Sciatic nerve (tissue), 2 donors: ENCODE data around the gene TTC7B. TPM values are rescaled to one million over a fixed set of nuclear protein-coding genes. Genes with fewer than 3 reads are reported as not detected.

Source experiments
- ATAC-seq: fragments of 200-7000 bp; cut with Tn5 transposase; one replicate; pipeline ENCODE4 v1.9.1; 2020; ENCODE audit warnings: mild to moderate bottlenecking, moderate library complexity
- DNase-seq: peaks from one replicate; pipeline ENCODE4 v3.0.0-alpha.2; 2020; ENCODE audit warnings: low spot score
- intact Hi-C: fragments of 100-400 bp; cut with DNase I; formaldehyde crosslinking; loops from one replicate; pipeline ENCODE4 v1.14.2; 2022
- total RNA-seq: library from RNA; stranded (reverse); fragmentation: NEBNext Ultra II Directional; extraction: Animal tissue kit (Norgen Biotek cat#: 25700); gene quantifications from one replicate; pipeline ENCODE4 v1.2.1, GENCODE V29; 2021
- donor health status: DM: no; HTN: no; CAD: no.
- donor health status: DM: no; HTN: no; CAD: no.

The TTC7B gene
- total RNA-seq, 1 donor from 2014 or later, result 41.4 TPM

DNA sequence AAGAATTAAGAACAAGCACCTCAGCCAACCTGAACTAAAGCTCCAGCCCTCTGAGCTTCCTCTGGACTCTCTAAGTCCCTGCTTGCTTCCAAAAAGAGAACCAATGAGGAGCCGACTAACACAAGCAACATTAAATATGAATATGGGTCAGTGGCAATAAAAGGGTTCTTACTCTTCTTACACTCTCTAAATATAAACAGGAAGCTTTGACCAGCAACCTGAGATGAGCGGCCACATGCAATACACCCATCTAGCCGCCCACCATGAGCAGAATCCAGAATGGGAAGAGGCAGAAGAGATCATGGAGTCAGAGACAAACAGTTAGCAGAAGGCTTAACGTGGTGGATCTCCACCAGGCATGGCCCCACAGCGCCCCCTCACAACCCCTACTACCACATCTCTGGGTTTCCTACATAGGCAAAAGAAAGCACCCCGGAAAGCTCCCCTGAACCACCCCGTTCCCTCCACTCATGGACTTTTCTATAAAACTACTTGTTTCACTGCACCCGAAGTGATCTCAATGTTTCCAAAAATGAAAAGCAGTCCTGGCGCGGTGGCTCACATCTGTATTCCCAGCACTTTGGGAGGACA is 59.4 kb downstream of the TTC7B start:
- ATAC-seq, result no peak
- intact Hi-C loops, result no loop called here

DNA sequence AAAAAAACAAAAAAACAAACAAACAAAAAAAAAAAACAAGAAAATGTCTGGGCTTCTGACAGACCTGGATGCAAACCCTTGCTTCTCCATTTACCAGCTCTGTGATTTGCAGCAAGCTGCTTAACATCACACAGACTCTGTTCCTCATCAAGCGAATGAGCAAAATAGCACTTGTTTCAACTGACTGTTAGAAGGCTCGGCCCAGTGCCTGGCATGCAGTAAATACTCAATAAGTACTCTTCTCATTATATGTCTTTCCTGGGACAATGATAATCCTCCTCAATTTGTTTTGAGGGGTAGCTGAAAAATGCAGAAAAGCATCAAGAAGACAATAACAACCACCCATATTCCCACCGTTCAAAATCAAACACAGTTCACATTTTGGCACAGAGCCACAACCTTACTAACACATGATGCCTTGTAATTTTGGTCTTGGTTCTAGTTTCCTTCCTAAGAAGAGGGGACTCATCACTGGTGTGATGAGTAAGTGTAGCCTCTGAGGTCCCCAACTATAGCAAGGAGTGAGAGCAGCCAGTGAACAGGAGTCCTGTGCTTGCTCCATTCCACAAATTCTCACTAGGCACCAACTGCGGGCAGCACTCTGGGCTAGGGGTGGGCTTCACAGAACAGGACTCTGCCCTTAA is 60.4 kb downstream of the TTC7B start:
- no peak for DNase-seq
- intact Hi-C loops, result no loop called here
- no peak for ATAC-seq

More for the DNA sequence above, 59.4 kb downstream of the TTC7B start:
- DNase-seq, result no peak

DNA sequence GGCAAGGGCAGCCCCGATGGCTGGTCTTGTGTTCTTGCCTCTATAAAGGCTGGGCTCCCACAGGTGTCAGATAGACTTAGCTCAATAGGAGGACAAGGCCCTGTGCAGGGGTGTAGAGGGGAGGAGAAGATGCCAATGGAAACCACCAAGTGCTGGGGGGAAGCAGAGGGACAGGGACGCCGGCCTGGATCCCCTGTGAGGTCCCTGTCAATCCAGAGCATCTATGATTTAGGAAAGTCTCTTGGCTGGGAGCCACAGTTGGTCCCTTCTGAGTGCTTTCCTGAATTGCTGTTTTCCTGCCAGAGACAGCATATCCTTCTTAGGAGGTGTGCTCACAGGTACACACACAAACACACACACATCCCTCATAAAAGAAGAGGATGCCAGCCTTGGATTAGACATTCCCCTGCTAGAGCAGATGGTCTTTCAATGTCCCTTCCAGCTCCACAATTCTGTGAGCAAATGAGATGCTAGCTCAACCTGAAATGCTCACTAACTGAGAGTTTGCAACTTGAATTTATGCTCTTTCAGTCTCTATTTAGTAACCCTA is 62.7 kb downstream of the TTC7B start:
- intact Hi-C loops, result no loop called here
- no peak for DNase-seq
- ATAC-seq, result no peak

DNA sequence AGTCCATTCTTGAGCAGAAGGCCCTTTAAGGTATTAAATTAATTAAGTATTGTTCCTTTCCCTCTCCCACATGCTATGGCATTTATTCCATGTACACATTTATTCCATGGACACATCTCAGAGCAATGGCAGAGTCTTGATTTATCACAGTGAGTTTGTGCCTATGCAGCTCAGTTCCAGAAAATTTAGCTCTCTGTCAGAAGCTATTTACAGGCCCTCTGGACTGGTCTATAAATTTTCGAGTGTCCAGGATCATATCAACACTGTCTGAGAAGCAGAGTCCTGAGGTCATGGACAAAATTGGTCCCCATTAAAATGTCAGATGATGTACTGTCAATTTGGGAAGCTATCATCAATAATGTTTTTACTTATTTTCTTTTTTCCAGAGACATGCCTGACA is 65.5 kb downstream of the TTC7B start:
- no peak for DNase-seq
- intact Hi-C loops, result no loop called here
- ATAC-seq, result no peak

DNA sequence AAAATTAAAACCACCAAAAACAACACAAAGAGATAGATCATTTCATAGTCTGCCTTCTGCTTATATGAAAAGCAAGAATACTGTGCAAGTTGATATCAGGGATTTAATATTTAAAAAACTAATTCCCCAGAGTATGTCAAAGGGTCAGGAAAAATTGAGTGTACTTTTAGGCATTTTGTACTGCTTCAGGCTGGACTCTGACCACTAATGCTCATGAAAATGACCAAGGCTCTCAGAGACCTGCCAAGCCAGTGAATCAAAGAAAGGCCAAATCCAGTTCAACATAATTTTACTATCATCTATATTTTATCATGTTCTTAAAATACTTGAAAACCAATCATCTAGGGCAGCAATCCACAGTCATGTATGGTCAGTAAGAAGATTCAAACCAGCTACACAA is 66.0 kb downstream of the TTC7B start:
- DNase-seq, result no peak
- intact Hi-C loops, result no loop called here
- no peak for ATAC-seq

DNA sequence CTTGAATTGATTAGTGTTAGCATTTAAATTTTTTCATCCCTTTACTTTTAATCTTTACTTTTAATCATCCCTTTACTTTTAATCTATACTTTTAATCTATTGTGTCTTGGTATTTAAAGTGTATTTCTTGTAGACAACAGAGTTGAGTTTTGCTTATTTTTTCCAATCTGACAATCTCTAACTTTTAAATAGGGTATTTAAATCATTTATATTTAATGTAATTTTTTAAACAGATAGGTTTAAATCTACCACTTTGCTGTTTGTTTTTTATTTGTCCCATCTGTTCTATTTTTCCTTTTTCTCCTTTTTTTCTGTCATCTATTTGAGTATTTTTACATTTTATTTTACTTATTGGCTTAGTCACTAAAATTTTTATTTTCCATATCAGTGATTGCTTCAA is 68.3 kb downstream of the TTC7B start:
- no peak for DNase-seq
- ATAC-seq, result no peak
- intact Hi-C loops, result no loop called here

DNA sequence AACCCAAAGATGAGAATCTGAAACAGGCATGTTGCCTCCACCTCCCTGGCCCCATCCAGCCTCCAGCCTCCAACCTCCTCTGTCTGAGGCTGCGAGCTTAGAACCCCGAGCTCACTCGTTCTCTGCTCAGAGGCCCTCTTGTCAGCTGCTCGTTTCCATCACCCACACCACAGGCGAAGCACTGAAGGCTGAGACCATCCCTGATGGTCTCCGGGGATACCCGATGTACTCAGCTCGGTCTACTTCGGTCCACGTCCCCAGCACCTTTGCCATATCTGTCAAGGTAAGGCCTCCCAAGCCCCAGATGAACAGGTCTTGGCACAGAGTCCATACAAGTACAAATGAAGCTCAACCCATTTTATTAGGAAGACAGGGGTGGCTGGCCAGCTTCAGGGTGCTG is 72.4 kb downstream of the TTC7B start:
- DNase-seq (no peak), ATAC-seq (no peak)
- intact Hi-C loops, result no loop called here

DNA sequence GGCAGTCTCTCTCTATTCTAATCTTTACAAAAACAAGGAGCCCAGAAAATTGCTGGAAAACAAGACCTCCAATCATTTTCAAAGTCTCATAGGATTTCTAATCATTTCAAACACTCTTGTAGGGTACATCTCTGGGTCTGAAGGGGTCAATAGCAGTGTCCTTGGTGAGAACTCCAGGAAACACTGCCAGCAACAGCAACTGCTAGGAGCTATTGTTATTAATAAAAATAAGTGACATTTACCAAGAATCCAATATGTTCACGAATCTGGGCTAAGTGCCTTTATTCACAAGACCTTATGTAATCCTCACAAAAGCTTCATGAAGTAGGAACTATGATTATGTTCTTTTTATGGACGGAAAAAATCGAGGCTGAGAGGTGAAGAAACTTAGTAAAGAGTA is 72.8 kb downstream of the TTC7B start:
- DNase-seq, result no peak
- intact Hi-C loops, result no loop called here
- ATAC-seq, result no peak

DNA sequence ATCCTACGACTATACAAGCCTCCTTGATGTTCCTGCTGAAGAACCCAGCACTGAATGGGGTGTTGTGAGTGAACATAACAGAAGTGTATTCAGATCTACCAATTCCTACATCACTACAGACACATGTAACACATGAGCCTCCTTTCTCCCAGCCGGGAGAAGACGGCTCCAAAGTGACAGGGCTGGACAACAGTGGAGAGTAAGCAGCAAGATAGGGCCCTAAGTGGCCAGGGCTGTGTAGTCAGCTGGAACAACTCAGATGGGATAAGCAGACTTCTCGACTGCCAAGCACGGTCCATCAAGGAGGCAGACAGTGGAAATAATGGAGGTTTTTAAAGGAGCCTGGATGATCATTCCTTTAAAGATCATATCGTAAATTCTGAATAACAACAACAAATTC is 73.5 kb downstream of the TTC7B start:
- ATAC-seq, result no peak
- no peak for DNase-seq
- intact Hi-C loops, result no loop called here

DNA sequence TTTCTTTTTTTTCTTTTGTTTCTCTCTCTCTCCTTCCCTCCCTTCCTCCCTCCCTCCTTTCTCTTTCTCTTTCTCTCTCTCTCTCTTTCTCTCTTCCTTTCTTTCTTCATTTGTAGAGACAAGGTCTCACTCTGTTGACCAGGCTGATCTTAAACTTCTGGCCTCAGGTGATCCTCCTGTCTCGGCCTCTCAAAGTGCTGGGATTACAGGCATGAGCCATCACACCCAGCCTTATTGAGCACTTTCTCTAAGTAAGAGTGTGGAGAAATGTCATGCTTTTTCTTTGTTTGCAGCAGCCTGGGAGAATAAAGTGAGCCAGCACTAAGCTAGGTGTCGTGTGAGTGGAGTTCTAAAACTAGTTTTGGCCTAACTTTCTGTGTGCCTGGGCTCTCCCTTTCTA is 74.0 kb downstream of the TTC7B start:
- no peak for ATAC-seq

DNA sequence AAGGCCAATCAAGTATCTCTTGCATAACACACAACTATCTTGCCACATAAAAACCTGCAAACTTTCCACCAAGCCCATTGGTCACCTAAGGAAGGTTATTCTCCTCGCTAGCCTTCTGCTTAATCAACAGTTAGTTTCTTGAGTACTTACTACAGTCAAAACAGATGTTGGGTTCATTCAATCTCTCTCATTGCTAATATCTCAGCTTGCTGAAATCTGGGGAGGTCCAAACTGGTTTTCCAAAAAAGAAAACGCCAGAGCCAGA is 74.6 kb downstream of the TTC7B start:
- ATAC-seq (no peak), DNase-seq (no peak)
- intact Hi-C loops, result no loop called here

More for the DNA sequence above, 74.0 kb downstream of the TTC7B start:
- intact Hi-C loops, result no loop called here
- DNase-seq, result no peak

DNA sequence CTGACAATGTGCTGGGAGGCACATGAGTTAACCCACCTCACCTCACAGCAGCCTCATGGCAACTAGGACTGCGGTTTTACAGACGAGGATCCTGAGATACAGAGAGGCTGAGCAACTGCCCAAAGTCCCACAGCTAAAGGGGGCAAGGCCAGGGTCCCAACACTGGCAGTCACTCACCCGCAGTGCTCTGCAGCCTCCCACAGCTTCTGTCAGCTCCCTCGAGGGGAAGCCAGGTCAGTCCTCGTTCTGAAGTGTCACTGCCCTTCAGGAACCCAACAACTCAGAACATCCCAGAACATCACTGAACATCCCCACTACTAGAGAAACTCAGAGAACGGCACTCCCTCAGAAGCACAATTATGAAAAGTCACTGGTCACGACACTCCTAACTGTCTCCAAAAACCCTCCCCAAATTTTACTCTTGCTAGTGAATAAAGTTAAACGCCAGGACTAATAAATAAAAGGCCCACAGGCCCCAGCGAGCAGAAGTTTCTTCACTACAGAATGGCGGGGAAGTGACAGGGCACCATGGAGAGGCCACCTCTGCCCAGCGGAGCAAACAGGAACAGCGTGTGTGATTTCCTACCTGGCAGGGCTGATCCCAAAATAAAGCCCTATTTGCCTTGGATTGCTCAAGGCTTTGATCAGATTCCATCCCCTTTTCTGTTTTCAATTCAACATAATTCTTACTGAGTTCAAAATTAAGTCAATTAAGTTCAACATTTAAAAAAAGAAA is 75.1 kb downstream of the TTC7B start:
- ATAC-seq (no peak), DNase-seq (no peak)

DNA sequence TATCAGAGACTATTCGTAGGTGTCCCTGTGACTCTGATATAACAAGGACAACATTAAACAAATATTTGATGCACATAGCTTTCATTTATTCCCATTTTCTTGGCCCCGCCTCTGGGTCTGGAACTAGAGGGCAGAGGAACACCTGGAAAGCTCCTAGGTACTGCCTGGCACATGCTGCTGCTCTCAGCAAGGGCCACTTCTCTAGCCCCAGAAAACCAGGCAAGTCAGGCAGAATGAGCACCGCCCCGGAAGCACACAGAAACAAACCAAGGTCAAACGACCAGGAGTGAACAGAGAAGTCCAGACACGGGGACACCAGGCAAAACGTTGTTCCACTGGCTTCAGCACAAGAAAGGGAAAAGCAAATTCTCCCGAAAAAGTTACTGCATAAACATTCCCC is 76.1 kb downstream of the TTC7B start:
- ATAC-seq (no peak), DNase-seq (no peak)
- intact Hi-C loops, result no loop called here

More for the DNA sequence above, 75.1 kb downstream of the TTC7B start:
- intact Hi-C loops, result no loop called here

DNA sequence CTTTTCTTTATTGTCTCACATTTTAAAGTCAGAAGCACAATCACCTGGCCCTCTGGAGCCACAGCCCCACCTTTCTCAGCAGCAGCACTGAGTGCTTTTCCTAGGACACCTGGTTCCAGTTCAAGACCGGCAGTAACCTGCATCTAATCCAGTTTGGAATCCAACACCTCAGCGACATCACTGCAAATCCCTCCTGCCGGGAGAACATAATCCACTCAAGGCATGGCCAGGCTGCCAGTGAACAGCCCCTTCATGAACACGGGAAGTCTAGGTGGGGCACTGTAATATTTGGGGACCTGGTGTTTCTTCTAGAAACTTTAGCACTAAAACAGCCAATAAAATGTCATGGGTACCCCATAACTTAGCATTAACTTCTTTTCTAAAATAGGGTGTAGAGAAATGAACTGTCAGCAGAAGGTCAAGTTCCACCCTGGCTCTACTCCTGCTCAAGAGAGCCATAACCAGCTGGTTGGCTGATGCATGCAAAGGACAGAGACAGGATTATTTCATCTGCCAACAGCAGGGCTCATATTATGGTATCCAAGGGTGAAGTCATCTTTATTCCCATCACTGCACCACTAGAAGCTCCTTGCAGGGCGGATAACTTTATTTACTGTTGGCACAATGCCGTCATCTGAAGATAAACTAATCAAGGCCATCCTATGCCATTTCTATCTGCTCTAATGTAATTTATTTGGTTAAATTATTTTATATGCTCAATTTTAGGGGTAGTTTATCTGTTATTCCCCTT is 76.7 kb downstream of the TTC7B start:
- no peak for DNase-seq
- intact Hi-C loops, result no loop called here
- no peak for ATAC-seq

DNA sequence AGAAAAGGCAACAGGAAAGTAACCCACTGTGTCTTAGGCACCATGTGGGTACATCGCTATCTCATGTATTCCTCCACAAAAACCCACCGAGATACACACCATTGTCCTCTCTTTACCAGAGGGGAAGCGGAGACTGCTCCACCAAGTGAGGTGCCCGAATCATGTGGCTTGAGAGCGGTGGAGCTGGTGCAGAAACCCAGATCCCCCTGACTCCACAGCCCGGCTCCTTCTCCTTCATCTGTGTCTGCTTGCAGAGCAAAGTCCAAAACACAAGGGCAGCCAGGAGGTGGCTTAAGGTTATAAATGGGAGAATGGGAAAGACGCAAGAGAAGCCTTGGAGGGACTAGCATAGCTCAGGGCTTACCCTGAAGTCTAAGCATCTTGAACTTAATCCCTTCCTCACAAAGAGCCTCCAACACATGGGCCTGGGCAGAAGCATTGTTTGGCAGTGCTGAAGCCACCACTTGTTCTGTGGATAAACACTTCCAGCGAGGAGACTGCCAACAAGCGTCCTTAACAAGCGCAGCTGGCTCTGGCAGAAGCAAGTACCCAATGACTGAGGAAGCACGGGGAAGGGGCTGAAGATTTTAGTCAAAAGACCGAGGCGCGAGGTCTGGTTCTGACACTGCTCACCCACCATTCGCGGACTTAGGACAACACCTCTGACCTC is 83.0 kb downstream of the TTC7B start:
- intact Hi-C loops, result no loop called here
- no peak for ATAC-seq
- DNase-seq, result no peak

DNA sequence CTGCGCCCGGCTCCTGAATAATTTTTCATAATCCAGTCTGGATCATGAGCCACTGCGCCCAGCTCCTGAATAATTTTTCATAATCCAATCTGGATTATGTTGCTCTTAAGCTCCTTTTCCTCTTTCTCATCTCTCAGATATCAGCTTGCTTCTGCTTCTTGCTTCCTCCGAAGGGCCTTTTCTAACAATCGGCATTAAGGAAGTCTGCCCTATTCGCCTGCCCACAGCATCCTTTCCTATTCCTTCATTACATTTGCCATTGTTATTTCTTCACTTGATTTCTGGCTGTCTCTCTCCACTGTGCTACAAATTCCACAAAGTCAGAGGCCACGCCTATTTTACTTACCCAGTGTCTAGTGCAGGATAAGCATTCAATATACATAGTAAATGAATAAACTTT is 83.5 kb downstream of the TTC7B start:
- intact Hi-C loops, result no loop called here
- ATAC-seq (no peak), DNase-seq (no peak)

DNA sequence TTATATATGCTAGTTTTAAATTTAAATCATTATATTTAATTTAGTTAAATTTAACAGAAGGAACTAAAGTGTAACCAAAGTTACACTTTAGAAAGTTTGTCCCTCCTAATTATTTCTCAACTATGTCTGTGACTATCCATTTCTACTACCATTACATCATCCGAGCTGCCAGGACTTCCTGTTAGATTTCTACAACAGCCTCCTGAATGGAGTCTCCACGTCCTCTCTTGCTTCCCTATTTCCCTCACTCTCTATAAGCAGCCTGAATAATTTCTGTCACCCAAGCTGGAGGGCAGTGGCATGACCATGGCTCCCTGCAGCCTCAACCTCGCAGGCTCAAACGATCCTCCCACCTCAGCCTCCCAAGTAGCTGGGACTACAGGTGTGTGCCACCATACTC is 84.1 kb downstream of the TTC7B start:
- ATAC-seq (no peak), DNase-seq (no peak)
- intact Hi-C loops, result no loop called here

DNA sequence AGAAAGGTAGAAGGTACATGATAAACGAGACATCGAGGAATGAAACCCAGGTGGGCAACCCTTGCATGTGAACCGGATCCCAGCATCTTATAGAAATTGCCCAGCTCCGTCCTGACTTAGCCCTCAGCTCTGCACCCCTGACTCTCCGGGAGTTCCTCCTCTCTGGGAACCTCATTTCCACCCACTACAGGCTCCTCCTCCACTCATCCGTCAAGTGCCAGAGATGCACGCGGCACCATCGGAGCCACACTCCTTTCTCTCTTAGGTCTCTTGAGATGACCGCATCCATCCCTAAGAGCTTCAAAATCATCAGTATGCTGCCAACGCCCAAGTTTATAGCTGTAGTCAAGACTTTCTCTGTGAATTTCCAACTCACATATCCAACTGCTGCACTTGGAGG is 84.7 kb downstream of the TTC7B start:
- DNase-seq (no peak), ATAC-seq (no peak)
- intact Hi-C loops, result no loop called here

DNA sequence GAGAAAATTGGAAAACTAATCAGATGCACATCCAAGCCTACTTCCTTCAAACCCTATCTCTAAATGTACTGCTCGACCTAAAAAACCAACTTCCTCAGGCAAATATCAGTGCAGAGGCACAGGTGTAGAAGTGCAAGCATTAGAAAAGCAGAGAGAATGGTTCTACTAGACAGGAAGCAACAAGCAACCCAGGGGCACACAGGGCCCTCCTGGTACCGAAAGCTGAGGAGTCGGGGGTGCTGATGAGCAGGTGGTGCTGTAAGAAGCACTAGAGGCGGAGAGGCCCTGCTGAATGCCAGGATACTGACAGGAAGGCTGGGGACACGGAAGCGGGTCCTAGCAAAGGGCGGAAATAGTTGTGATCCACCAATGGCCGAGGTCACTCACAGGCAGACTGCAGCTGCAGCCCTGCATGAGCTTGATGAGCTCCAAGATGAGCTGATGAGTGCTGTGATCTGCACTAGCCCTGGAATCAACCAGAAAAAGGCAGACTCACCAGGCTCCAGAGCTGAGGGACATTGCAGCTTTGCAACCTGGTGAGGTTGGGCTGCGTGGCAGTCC is 85.9 kb downstream of the TTC7B start:
- intact Hi-C loops, result no loop called here
- ATAC-seq, result no peak
- DNase-seq, result no peak
